K562 (cell line): ENCODE measurements around the gene LY6G6D. TPM values are rescaled to one million over a fixed set of nuclear protein-coding genes. Genes with fewer than 3 reads are reported as not detected.

Source experiments
- CHD4 ChIP-seq: fragments of 200-600 bp; sonication (generic); IDR thresholded peaks from 3 replicates; pipeline ENCODE4 v1.6.1; 2012; ENCODE audit warnings: low read depth, mild to moderate bottlenecking, mixed read lengths, low read length, inconsistent platforms; ENCODE audit not compliant: insufficient read depth, insufficient replicate concordance, poor library complexity, severe bottlenecking
- CTCFL ChIP-seq: IDR thresholded peaks from 2 replicates; pipeline ENCODE4 v1.6.1; 2011; ENCODE audit warnings: borderline replicate concordance, low read depth, mild to moderate bottlenecking, moderate library complexity, low read length; ENCODE audit not compliant: insufficient read depth, poor library complexity, severe bottlenecking
- ETS1 ChIP-seq: conservative IDR thresholded peaks from 2 replicates; pipeline ENCODE4 v1.6.1; 2011; ENCODE audit warnings: low read depth, mild to moderate bottlenecking, low read length; ENCODE audit not compliant: control insufficient read depth
- FOXO4 ChIP-seq: fragments of 450-650 bp; formaldehyde crosslinking; IDR thresholded peaks from 2 replicates; pipeline ENCODE4 v1.4.0; 2020; ENCODE audit warnings: mild to moderate bottlenecking, moderate library complexity
- GATAD2A ChIP-seq: fragments of 450-650 bp; IDR thresholded peaks from 2 replicates; pipeline ENCODE4 v1.6.1; 2017
- MAZ ChIP-seq, 2 experiments: fragments of 450-650 bp in 1 of 2; sonication (generic) in 1 of 2; formaldehyde crosslinking; IDR thresholded peaks in 1 of 2; conservative IDR thresholded peaks in 1 of 2; 2 replicates each; pipeline versions ENCODE4 v1.4.0 to v1.5.0; 2020; ENCODE audit warnings: mild to moderate bottlenecking in 1 of 2, missing genetic modification reagents in 1 of 2
- MBD2 ChIP-seq: sonication (generic); IDR thresholded peaks from 2 replicates; pipeline ENCODE4 v1.6.1; 2016; ENCODE audit warnings: low read depth, borderline replicate concordance
- MEF2A ChIP-seq: IDR thresholded peaks from 2 replicates; pipeline ENCODE4 v1.6.1; 2011; ENCODE audit warnings: low read depth, mild to moderate bottlenecking, low read length, moderate library complexity; ENCODE audit not compliant: control insufficient read depth
- STAG1 ChIP-seq: sonication (generic); formaldehyde crosslinking; IDR thresholded peaks from 2 replicates; pipeline ENCODE4 v1.5.0; 2020; ENCODE audit warnings: missing genetic modification reagents, borderline replicate concordance
- UBTF ChIP-seq, 2 experiments: IDR thresholded peaks; 2 replicates each; pipeline ENCODE4 v1.6.1; 2012; ENCODE audit warnings: improper control_type of control experiment in 2 of 2, low read depth in 2 of 2, low read length in 2 of 2, borderline replicate concordance in 1 of 2
- ZBTB11 ChIP-seq, 3 experiments: fragments of 200-800 bp in 1 of 3; fragments of 250-450 bp in 1 of 3; fragments of 450-650 bp in 1 of 3; sonication (Bioruptor Pico) in 1 of 3; sonication (Bioruptor generic) in 1 of 3; formaldehyde crosslinking in 1 of 3; IDR thresholded peaks; 2 replicates each; pipeline versions ENCODE4 v1.6.1 to v1.8.0; 2016 to 2022; ENCODE audit warnings: mild to moderate bottlenecking in 2 of 3, missing genetic modification characterization in 2 of 3, missing compliant biosample characterization in 1 of 3, moderate library complexity in 1 of 3
- ZNF12 ChIP-seq: sonication (generic); formaldehyde crosslinking; IDR thresholded peaks from 2 replicates; pipeline ENCODE4 v1.4.0; 2020; ENCODE audit warnings: mild to moderate bottlenecking, missing genetic modification reagents
- ZNF121 ChIP-seq: sonication (generic); formaldehyde crosslinking; conservative IDR thresholded peaks from 2 replicates; pipeline ENCODE4 v1.8.0; 2022; ENCODE audit warnings: missing genetic modification reagents
- ZNF184 ChIP-seq: sonication (generic); formaldehyde crosslinking; IDR thresholded peaks from 2 replicates; pipeline ENCODE4 v1.5.0; 2020; ENCODE audit warnings: missing genetic modification reagents
- polyA plus RNA-seq, 8 experiments: library from polyadenylated mRNA; depleted of rRNA in 4 of 8; stranded (reverse) in 5 of 8; unstranded in 3 of 8; fragments of >200 nt; fragmentation: Nextera tagmentation in 2 of 8; fragmentation: Illumina TruSeq in 1 of 8; extraction: Ambion mirVana in 2 of 8; extraction: Trizol in 1 of 8; gene quantifications; 2 replicates each; pipeline versions ENCODE4 v1.2.1 to v1.2.3, GENCODE V29; 2011 to 2014; ENCODE audit warnings: inconsistent platforms in 1 of 8, missing spikeins in 1 of 8
- total RNA-seq, 7 experiments: library from RNA; depleted of rRNA in 6 of 7; stranded (reverse); fragments of >200 nt in 6 of 7; fragmentation: Illumina TruSeq in 2 of 7; extraction: Trizol in 2 of 7; gene quantifications; 2 replicates each; pipeline versions ENCODE4 v1.2.1 to v1.2.3, GENCODE V29; 2011 to 2021; ENCODE audit warnings: low replicate concordance in 1 of 7

LY6G6D gene
- total and polyA plus RNA-seq, 9 of the 15 experiments (the other 6 are each of a cell fraction or from before 2014, with no cell fraction given) = 0.30 to 0.38 TPM; not detected in 7

- no peak for TF ChIP-seq MEF2A
- TF ChIP-seq ZNF12 (CRISPR knock-in tag) = peak; percentile 23; the same call in 1 of the 2 replicates
- no peak for TF ChIP-seq CTCFL
- TF ChIP-seq ETS1 = no peak
- TF ChIP-seq ZBTB11 (CRISPR knock-in tag; IDR thresholded peaks at IDR 0.05) = 0 out of 6 replicates have a peak, but pooled peaks of 1 of the 3 experiments have one; percentile 29
- TF ChIP-seq GATAD2A = no peak
- no peak for TF ChIP-seq MBD2
- TF ChIP-seq CHD4 = peak; percentile 18
- TF ChIP-seq ZNF121 (CRISPR knock-in tag) = no peak
- TF ChIP-seq MAZ (CRISPR knock-in tag; conservative IDR thresholded peaks at IDR 0.05 in 1 of 2, IDR thresholded peaks at IDR 0.05 in 1 of 2) = peak; percentile 64 to 72
- TF ChIP-seq FOXO4 (CRISPR knock-in tag) = peak; percentile 80; the same call in 1 of the 2 replicates
- TF ChIP-seq UBTF (IDR thresholded peaks at IDR 0.05; ENCODE audit: borderline replicate concordance in 1 of 2, low read depth in 2 of 2, low read length in 2 of 2) = peak in 1 of 2 experiments; percentile 44; a peak in 1 of 4 replicates
- TF ChIP-seq STAG1 (CRISPR knock-in tag) = no peak
- TF ChIP-seq ZNF184 = no peak
Observed at GRCh38 chr6:31739639-31740396, 24.7 kb downstream of the LY6G6D start, which contains the start of gene MSH5 (continued).
